HepG2 (cell line): ENCODE data around the gene ACAP3. TPM values are rescaled to one million over a fixed set of nuclear protein-coding genes. Genes with fewer than 3 reads are reported as not detected.

Experiments used
- CEBPB ChIP-seq: IDR thresholded peaks from 2 replicates; pipeline ENCODE4 v1.6.1; 2011; ENCODE audit warnings: low read depth, low read length, improper control_type of control experiment, borderline replicate concordance
- HINFP ChIP-seq: sonication (generic); formaldehyde crosslinking; IDR thresholded peaks from 2 replicates; pipeline ENCODE4 v1.4.0; 2020; ENCODE audit warnings: low read depth, mild to moderate bottlenecking, missing genetic modification reagents
- KIAA2018 ChIP-seq: sonication (generic); formaldehyde crosslinking; IDR thresholded peaks from 2 replicates; pipeline ENCODE4 v1.5.0; 2020; ENCODE audit warnings: mild to moderate bottlenecking, missing genetic modification reagents, borderline replicate concordance
- MIER3 ChIP-seq: IDR thresholded peaks from 2 replicates; pipeline ENCODE4 v1.6.1; 2016; ENCODE audit warnings: missing compliant biosample characterization, borderline replicate concordance
- SMARCE1 ChIP-seq: fragments of 450-650 bp; IDR thresholded peaks from 2 replicates; pipeline ENCODE4 v1.6.1; 2017; ENCODE audit warnings: borderline replicate concordance
- ZFP90 ChIP-seq: sonication (generic); formaldehyde crosslinking; IDR thresholded peaks from 2 replicates; pipeline ENCODE4 v1.8.0; 2022; ENCODE audit warnings: missing genetic modification reagents, mild to moderate bottlenecking, inconsistent platforms, borderline replicate concordance
- polyA plus RNA-seq, 8 experiments: library from polyadenylated mRNA; depleted of rRNA in 3 of 8; stranded (reverse) in 7 of 8; unstranded in 1 of 8; fragments of >200 nt; fragmentation: Illumina TruSeq in 4 of 8; extraction: Trizol in 4 of 8; gene quantifications; 2 replicates each; pipeline versions ENCODE4 v1.2.1 to v1.2.3, GENCODE V29; 2011 to 2016; ENCODE audit warnings: low read depth in 4 of 8, missing spikeins in 1 of 8, mixed read lengths in 1 of 8; ENCODE audit not compliant: insufficient read depth in 1 of 8
- total RNA-seq, 5 experiments: library from RNA; depleted of rRNA; stranded (reverse); fragments of >200 nt; fragmentation: Illumina TruSeq; extraction: Trizol; gene quantifications; 2 replicates each; pipeline ENCODE4 v1.2.3, GENCODE V29; 2016; ENCODE audit warnings: low read depth in 1 of 5
- TF ChIP-seq, protein P1 (sequence below): sonication (generic); formaldehyde crosslinking; IDR thresholded peaks from 2 replicates; pipeline ENCODE4 v1.8.1; 2023; ENCODE audit warnings: mild to moderate bottlenecking, moderate library complexity, missing genetic modification reagents
- TF ChIP-seq, protein P2 (sequence below): sonication (generic); formaldehyde crosslinking; conservative IDR thresholded peaks from 2 replicates; pipeline ENCODE4 v1.8.0; 2022; ENCODE audit warnings: missing genetic modification reagents
- TF ChIP-seq, protein P3 (sequence below): sonication (generic); formaldehyde crosslinking; IDR thresholded peaks from 2 replicates; pipeline ENCODE4 v1.5.1; 2020; ENCODE audit warnings: mild to moderate bottlenecking, missing genetic modification reagents

Gene ACAP3
- total and polyA plus RNA-seq, 2 of the 13 experiments (the other 11 are each of a cell fraction or from before 2014, with no cell fraction given) = 29.4 to 50.8 TPM

- no peak for TF ChIP-seq KIAA2018 (CRISPR knock-in tag)
- TF ChIP-seq, protein P1, sequence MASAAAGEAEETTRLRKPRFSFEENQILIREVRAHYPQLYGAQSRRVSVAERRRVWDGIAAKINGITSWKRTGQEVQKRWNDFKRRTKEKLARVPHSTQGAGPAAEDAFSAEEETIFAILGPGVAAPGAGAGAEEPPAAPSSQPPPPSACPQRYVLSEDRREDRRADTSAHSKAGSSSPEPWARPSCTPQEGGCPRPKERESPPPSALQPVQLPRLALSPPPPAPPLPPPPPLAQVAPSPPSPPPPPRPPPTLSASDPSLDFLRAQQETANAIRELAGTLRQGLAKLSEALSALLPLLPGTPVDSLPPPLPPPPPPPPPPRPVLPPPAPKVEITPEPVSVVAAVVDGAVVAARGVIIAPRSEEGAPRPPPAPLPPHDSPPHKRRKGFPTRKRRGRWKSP (CRISPR knock-in tag) = no peak
- no peak for TF ChIP-seq MIER3 (CRISPR knock-in tag)
- TF ChIP-seq, protein P2, sequence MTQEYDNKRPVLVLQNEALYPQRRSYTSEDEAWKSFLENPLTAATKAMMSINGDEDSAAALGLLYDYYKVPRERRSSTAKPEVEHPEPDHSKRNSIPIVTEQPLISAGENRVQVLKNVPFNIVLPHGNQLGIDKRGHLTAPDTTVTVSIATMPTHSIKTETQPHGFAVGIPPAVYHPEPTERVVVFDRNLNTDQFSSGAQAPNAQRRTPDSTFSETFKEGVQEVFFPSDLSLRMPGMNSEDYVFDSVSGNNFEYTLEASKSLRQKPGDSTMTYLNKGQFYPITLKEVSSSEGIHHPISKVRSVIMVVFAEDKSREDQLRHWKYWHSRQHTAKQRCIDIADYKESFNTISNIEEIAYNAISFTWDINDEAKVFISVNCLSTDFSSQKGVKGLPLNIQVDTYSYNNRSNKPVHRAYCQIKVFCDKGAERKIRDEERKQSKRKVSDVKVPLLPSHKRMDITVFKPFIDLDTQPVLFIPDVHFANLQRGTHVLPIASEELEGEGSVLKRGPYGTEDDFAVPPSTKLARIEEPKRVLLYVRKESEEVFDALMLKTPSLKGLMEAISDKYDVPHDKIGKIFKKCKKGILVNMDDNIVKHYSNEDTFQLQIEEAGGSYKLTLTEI = no peak
- TF ChIP-seq SMARCE1 = no peak
- TF ChIP-seq ZFP90 (CRISPR knock-in tag) = no peak
- TF ChIP-seq, protein P3, sequence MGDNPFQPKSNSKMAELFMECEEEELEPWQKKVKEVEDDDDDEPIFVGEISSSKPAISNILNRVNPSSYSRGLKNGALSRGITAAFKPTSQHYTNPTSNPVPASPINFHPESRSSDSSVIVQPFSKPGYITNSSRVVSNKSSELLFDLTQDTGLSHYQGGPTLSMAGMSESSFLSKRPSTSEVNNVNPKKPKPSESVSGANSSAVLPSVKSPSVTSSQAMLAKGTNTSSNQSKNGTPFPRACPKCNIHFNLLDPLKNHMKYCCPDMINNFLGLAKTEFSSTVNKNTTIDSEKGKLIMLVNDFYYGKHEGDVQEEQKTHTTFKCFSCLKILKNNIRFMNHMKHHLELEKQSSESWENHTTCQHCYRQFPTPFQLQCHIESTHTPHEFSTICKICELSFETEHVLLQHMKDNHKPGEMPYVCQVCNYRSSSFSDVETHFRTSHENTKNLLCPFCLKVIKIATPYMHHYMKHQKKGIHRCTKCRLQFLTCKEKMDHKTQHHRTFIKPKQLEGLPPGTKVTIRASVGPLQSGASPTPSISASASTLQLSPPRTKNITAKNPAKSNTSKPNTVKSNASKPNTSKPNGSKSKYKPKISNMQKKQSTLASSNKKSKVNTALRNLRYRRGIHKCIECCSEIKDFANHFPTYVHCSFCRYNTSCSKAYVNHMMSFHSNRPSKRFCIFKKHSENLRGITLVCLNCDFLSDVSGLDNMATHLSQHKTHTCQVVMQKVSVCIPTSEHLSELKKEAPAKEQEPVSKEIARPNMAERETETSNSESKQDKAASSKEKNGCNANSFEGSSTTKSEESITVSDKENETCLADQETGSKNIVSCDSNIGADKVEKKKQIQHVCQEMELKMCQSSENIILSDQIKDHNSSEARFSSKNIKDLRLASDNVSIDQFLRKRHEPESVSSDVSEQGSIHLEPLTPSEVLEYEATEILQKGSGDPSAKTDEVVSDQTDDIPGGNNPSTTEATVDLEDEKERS (CRISPR knock-in tag) = no peak
- TF ChIP-seq CEBPB = no peak
- TF ChIP-seq HINFP = no peak
These were observed 338 bp downstream of the ACAP3 start (continued) for GRCh38 chr1:1307261-1307922.
